Neural progenitor cell (in vitro differentiated cells): Measurements from ENCODE around the gene IDH3B.

Experiments used
- CTCF ChIP-seq: fragments of 200-600 bp; sonication (generic); IDR thresholded peaks from 2 replicates; pipeline ENCODE4 v1.5.1; 2017; ENCODE audit warnings: antibody characterized with exemption, mild to moderate bottlenecking
- EZH2 ChIP-seq: fragments of 200-600 bp; sonication (generic); IDR thresholded peaks from 2 replicates; pipeline ENCODE4 v1.6.1; 2017; ENCODE audit warnings: antibody characterized with exemption, mild to moderate bottlenecking, moderate library complexity
- EZH2phosphoT487 ChIP-seq: fragments of 200-600 bp; sonication (generic); IDR thresholded peaks from 2 replicates; pipeline ENCODE4 v1.6.1; 2017; ENCODE audit warnings: antibody characterized with exemption

GRCh38 chr20:2698912-2699311, 34.9 kb upstream of the IDH3B start:
- TF ChIP-seq CTCF (no peak), EZH2phosphoT487 (no peak), EZH2 (no peak)
